ENCODE measurements around the gene PPP1R27. TPM values are rescaled to one million over a fixed set of nuclear protein-coding genes. Genes with fewer than 3 reads are reported as not detected.
A peak's percentile ranks its signal among the peaks of the same experiment; 100 is the strongest.

PPP1R27 gene
- polyA plus RNA-seq, 2 of the 4 experiments (the other 2 are of a cell fraction): 0.09 TPM; not detected in 1

DNA sequence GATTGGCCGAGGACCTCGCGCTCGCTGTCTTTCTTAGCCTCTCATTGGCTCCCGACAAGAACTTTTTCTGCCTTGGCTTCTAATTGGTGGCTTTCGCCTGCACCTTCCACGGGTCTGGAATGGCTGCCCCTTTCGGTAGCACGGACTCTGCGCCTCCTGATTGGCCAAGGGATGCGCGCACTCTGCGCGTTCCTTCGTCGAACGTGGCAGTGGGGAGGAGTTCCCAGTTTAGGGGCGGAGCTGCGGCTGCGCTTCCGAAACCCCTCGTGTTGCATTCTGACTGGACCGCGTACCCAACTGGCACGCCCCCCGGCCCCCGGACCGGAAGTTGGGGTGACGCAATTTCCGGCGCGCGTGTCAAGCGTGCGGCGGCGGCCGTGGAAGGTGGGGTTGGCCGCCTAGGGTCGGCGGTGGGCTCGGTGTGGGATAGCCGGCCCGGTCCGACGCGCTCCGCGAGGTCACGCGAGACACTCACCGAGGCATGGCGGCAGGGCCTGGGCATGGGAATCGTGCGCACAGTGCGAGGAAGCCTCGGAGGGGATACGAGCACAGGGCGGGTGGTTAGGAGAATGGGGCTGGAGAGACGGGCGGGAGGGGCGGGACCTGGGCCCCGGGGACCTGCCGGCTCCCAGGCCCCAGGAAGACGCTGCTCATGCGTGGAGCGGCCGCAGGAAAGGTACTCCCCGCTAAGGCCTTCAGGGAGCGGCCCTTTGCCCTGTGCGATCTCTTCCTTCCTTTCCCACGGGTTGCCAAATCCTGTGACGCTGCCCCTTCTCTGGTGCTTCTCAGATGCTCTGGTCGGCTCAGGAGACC lies 26.1 kb upstream of the PPP1R27 start:
- Histone ChIP-seq H3K4me3 (peak overlapping the region; percentile 72), H3K9me3 (no peaks in the 10 kb centered on the region), H3K4me2 (peak overlapping the region; percentile 89), H3K4me1 (peaks cover 35% of the 10 kb centered on the region), H3K27ac (peak overlapping the region; percentile 91 to 94)
- 2% methylated on average over 50 of the region's 74 CpGs for WGBS (ENCODE audit: missing lambda C conversion rate)
- peak; percentile 84 to 92 for ATAC-seq
- ChIA-PET CTCF (interaction anchor here (1.4 to 1.6 kb wide), 2 partner anchors 9 to 11 kb away, joined by 3 to 6 read pairs; no protein-coding TSS in a partner anchor), POLR2A (interaction anchor here (0.5 to 1.1 kb wide), 13 partner anchors 8 to 145 kb away, joined by 3 to 11 read pairs (median 4); partner anchors contain the start of genes ARHGDIA and MCRIP1)
- peak; percentile 100 for DNase-seq (ENCODE audit: low read depth in 1 of 2, low spot score in 1 of 2)
- peak; percentile 98 for FAIRE-seq
- TF ChIP-seq, protein P1, sequence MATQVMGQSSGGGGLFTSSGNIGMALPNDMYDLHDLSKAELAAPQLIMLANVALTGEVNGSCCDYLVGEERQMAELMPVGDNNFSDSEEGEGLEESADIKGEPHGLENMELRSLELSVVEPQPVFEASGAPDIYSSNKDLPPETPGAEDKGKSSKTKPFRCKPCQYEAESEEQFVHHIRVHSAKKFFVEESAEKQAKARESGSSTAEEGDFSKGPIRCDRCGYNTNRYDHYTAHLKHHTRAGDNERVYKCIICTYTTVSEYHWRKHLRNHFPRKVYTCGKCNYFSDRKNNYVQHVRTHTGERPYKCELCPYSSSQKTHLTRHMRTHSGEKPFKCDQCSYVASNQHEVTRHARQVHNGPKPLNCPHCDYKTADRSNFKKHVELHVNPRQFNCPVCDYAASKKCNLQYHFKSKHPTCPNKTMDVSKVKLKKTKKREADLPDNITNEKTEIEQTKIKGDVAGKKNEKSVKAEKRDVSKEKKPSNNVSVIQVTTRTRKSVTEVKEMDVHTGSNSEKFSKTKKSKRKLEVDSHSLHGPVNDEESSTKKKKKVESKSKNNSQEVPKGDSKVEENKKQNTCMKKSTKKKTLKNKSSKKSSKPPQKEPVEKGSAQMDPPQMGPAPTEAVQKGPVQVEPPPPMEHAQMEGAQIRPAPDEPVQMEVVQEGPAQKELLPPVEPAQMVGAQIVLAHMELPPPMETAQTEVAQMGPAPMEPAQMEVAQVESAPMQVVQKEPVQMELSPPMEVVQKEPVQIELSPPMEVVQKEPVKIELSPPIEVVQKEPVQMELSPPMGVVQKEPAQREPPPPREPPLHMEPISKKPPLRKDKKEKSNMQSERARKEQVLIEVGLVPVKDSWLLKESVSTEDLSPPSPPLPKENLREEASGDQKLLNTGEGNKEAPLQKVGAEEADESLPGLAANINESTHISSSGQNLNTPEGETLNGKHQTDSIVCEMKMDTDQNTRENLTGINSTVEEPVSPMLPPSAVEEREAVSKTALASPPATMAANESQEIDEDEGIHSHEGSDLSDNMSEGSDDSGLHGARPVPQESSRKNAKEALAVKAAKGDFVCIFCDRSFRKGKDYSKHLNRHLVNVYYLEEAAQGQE (IDR thresholded peaks at IDR 0.05): no peak
- TF ChIP-seq, protein P2, sequence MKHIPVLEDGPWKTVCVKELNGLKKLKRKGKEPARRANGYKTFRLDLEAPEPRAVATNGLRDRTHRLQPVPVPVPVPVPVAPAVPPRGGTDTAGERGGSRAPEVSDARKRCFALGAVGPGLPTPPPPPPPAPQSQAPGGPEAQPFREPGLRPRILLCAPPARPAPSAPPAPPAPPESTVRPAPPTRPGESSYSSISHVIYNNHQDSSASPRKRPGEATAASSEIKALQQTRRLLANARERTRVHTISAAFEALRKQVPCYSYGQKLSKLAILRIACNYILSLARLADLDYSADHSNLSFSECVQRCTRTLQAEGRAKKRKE (CRISPR knock-in tag; IDR thresholded peaks at IDR 0.05; ENCODE audit: low read depth): peak; percentile 100
- TF ChIP-seq KDM1A (IDR thresholded peaks at IDR 0.05; ENCODE audit: low read depth): no peak
- 0 out of 3 replicates have a peak, but pooled peaks have one; percentile 9 for TF ChIP-seq SMC3 (IDR thresholded peaks at IDR 0.05)
- peak; percentile 99 for TF ChIP-seq TP53 (CRISPR knock-in tag; IDR thresholded peaks at IDR 0.05)
- TF ChIP-seq, protein P3, sequence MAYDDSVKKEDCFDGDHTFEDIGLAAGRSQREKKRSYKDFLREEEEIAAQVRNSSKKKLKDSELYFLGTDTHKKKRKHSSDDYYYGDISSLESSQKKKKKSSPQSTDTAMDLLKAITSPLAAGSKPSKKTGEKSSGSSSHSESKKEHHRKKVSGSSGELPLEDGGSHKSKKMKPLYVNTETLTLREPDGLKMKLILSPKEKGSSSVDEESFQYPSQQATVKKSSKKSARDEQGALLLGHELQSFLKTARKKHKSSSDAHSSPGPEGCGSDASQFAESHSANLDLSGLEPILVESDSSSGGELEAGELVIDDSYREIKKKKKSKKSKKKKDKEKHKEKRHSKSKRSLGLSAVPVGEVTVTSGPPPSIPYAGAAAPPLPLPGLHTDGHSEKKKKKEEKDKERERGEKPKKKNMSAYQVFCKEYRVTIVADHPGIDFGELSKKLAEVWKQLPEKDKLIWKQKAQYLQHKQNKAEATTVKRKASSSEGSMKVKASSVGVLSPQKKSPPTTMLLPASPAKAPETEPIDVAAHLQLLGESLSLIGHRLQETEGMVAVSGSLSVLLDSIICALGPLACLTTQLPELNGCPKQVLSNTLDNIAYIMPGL (CRISPR knock-in tag; IDR thresholded peaks at IDR 0.05; ENCODE audit: borderline replicate concordance): peak; percentile 96; the same call in 1 of the 2 replicates
- no peak for TF ChIP-seq EHMT2 (IDR thresholded peaks at IDR 0.05; ENCODE audit: low read depth)
- TF ChIP-seq RARB (CRISPR knock-in tag; IDR thresholded peaks at IDR 0.05): peak; percentile 90
- TF ChIP-seq CHD2 (IDR thresholded peaks at IDR 0.05; ENCODE audit: low read length, partially characterized antibody): peak; percentile 54
- TF ChIP-seq CHD4 (IDR thresholded peaks at IDR 0.05; ENCODE audit: borderline replicate concordance): no peak
- TF ChIP-seq, protein P4, sequence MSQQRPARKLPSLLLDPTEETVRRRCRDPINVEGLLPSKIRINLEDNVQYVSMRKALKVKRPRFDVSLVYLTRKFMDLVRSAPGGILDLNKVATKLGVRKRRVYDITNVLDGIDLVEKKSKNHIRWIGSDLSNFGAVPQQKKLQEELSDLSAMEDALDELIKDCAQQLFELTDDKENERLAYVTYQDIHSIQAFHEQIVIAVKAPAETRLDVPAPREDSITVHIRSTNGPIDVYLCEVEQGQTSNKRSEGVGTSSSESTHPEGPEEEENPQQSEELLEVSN (IDR thresholded peaks at IDR 0.05; ENCODE audit: borderline replicate concordance, low read depth): peak; percentile 75; the same call in 1 of the 2 replicates
- TF ChIP-seq KDM5A (IDR thresholded peaks at IDR 0.05): peak; percentile 27; the same call in 1 of the 2 replicates
- TF ChIP-seq ZNF302 (CRISPR knock-in tag; IDR thresholded peaks at IDR 0.05): peak; percentile 99
- TF ChIP-seq RAD21 (conservative IDR thresholded peaks at IDR 0.05 in 1 of 2, IDR thresholded peaks at IDR 0.05 in 1 of 2): peak in 1 of 2 experiments; percentile 15; a peak in 1 of 5 replicates
- TF ChIP-seq JUNB (IDR thresholded peaks at IDR 0.05): no peak
- TF ChIP-seq FOSB (CRISPR knock-in tag; IDR thresholded peaks at IDR 0.05): peak; percentile 97
- TF ChIP-seq CEBPB (IDR thresholded peaks at IDR 0.05): peak; percentile 61 to 94
- TF ChIP-seq HDAC2 (IDR thresholded peaks at IDR 0.05): no peak
- TF ChIP-seq EHF (CRISPR knock-in tag; IDR thresholded peaks at IDR 0.05): peak; percentile 100
- no peak for TF ChIP-seq EP300 (IDR thresholded peaks at IDR 0.05)
- no peak for TF ChIP-seq MAFK (IDR thresholded peaks at IDR 0.05; ENCODE audit: partially characterized antibody)
- peak; percentile 100 for TF ChIP-seq HEYL (CRISPR knock-in tag; IDR thresholded peaks at IDR 0.05)
- TF ChIP-seq, protein P5, sequence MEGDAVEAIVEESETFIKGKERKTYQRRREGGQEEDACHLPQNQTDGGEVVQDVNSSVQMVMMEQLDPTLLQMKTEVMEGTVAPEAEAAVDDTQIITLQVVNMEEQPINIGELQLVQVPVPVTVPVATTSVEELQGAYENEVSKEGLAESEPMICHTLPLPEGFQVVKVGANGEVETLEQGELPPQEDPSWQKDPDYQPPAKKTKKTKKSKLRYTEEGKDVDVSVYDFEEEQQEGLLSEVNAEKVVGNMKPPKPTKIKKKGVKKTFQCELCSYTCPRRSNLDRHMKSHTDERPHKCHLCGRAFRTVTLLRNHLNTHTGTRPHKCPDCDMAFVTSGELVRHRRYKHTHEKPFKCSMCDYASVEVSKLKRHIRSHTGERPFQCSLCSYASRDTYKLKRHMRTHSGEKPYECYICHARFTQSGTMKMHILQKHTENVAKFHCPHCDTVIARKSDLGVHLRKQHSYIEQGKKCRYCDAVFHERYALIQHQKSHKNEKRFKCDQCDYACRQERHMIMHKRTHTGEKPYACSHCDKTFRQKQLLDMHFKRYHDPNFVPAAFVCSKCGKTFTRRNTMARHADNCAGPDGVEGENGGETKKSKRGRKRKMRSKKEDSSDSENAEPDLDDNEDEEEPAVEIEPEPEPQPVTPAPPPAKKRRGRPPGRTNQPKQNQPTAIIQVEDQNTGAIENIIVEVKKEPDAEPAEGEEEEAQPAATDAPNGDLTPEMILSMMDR (IDR thresholded peaks at IDR 0.05): no peak
- peak; percentile 100 for TF ChIP-seq HOXB5 (CRISPR knock-in tag; IDR thresholded peaks at IDR 0.05)
- TF ChIP-seq RNF2 (IDR thresholded peaks at IDR 0.05; ENCODE audit: borderline replicate concordance, low read depth): no peak
- TF ChIP-seq, protein P6, sequence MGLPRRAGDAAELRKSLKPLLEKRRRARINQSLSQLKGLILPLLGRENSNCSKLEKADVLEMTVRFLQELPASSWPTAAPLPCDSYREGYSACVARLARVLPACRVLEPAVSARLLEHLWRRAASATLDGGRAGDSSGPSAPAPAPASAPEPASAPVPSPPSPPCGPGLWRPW (IDR thresholded peaks at IDR 0.05): no peak
- TF ChIP-seq SREBF2 (IDR thresholded peaks at IDR 0.05): no peak
- peak; percentile 84 for TF ChIP-seq RFX5 (IDR thresholded peaks at IDR 0.05)
- no peak for TF ChIP-seq NFE2L2 (conservative IDR thresholded peaks at IDR 0.05; ENCODE audit: low read length)
- peak; percentile 93; the same call in 1 of the 2 replicates for TF ChIP-seq HOXA7 (CRISPR knock-in tag; IDR thresholded peaks at IDR 0.05)
- peak; percentile 100 for TF ChIP-seq ZSCAN20 (CRISPR knock-in tag; IDR thresholded peaks at IDR 0.05)

Measured in A549 (cell line).